BLaER1 (cell line): ENCODE results near the gene PKD2.

Source experiments
- H3K27ac ChIP-seq: shearing (Covaris generic); formaldehyde crosslinking; 2 replicates; pipeline ENCODE4 v1.8.1; 2022
- H3K27me3 ChIP-seq: shearing (Covaris generic); formaldehyde crosslinking; 2 replicates; pipeline ENCODE4 v1.8.1; 2022
- H3K36me3 ChIP-seq: shearing (Covaris generic); formaldehyde crosslinking; 2 replicates; pipeline ENCODE4 v1.8.1; 2022
- H3K4me1 ChIP-seq: shearing (Covaris generic); formaldehyde crosslinking; 2 replicates; pipeline ENCODE4 v1.8.1; 2022
- H3K4me2 ChIP-seq: shearing (Covaris generic); formaldehyde crosslinking; 2 replicates; pipeline ENCODE4 v1.8.1; 2022
- H3K4me3 ChIP-seq: shearing (Covaris generic); formaldehyde crosslinking; 2 replicates; pipeline ENCODE4 v1.8.1; 2022
- H3K9ac ChIP-seq: shearing (Covaris generic); formaldehyde crosslinking; 2 replicates; pipeline ENCODE4 v1.8.1; 2022
- H3K9me3 ChIP-seq: shearing (Covaris generic); formaldehyde crosslinking; 2 replicates; pipeline ENCODE4 v1.8.1; 2022
- H4K20me1 ChIP-seq: shearing (Covaris generic); formaldehyde crosslinking; 2 replicates; pipeline ENCODE4 v1.8.1; 2022
- Cebpa-rat ChIP-seq: shearing (Covaris generic); IDR thresholded peaks from 2 replicates; pipeline ENCODE4 v1.8.1; 2022

PKD2 gene

GRCh38 chr4:88030565-88031310, 23.3 kb downstream of the PKD2 start:
- Histone ChIP-seq H4K20me1 (peaks cover 8% of the 10 kb centered on the region; the same call in 1 of the 2 replicates), H3K9ac (0 out of 2 replicates have a peak overlapping the region, but pooled peaks have one; percentile 11), H3K4me2 (peak overlapping the region; percentile 34), H3K27me3 (no peaks in the 10 kb centered on the region), H3K4me3 (no peak overlapping the region), H3K9me3 (peaks cover 14% of the 10 kb centered on the region), H3K36me3 (peaks cover 77% of the 10 kb centered on the region), H3K4me1 (peaks cover 45% of the 10 kb centered on the region), H3K27ac (peak overlapping the region; percentile 24; the same call in 1 of the 2 replicates)
- TF ChIP-seq Cebpa-rat: no peak

- Histone ChIP-seq H4K20me1 (peaks cover 8% of the 10 kb centered on the region; the same call in 1 of the 2 replicates), H3K27ac (no peak overlapping the region), H3K36me3 (peaks cover 83% of the 10 kb centered on the region), H3K4me2 (no peak overlapping the region), H3K9ac (no peak overlapping the region), H3K9me3 (no peaks in the 10 kb centered on the region), H3K4me1 (peaks cover 27% of the 10 kb centered on the region), H3K4me3 (no peak overlapping the region), H3K27me3 (no peaks in the 10 kb centered on the region)
- TF ChIP-seq Cebpa-rat: no peak
Observed at GRCh38 chr4:88033309-88033708, 25.9 kb downstream of the PKD2 start.

- Histone ChIP-seq H3K4me3 (no peak overlapping the region), H3K9me3 (no peaks in the 10 kb centered on the region), H3K4me1 (peaks cover 7% of the 10 kb centered on the region), H3K36me3 (peaks cover 87% of the 10 kb centered on the region), H3K27ac (no peak overlapping the region), H4K20me1 (peaks cover 8% of the 10 kb centered on the region; the same call in 1 of the 2 replicates), H3K27me3 (no peaks in the 10 kb centered on the region), H3K9ac (no peak overlapping the region), H3K4me2 (no peak overlapping the region)
- TF ChIP-seq Cebpa-rat: no peak
Observed at GRCh38 chr4:88035292-88035691, 27.9 kb downstream of the PKD2 start.

- no peak for TF ChIP-seq Cebpa-rat
- Histone ChIP-seq H3K27ac (no peak overlapping the region), H3K27me3 (no peaks in the 10 kb centered on the region), H3K4me1 (no peaks in the 10 kb centered on the region), H4K20me1 (peaks cover 8% of the 10 kb centered on the region; the same call in 1 of the 2 replicates), H3K4me2 (no peak overlapping the region), H3K9me3 (no peaks in the 10 kb centered on the region), H3K9ac (no peak overlapping the region), H3K4me3 (no peak overlapping the region), H3K36me3 (peaks cover 97% of the 10 kb centered on the region)
Observed at GRCh38 chr4:88037447-88037846, 30.0 kb downstream of the PKD2 start.

GRCh38 chr4:88037936-88038335, 30.5 kb downstream of the PKD2 start:
- Histone ChIP-seq H4K20me1 (peaks cover 8% of the 10 kb centered on the region; the same call in 1 of the 2 replicates), H3K36me3 (peaks cover 97% of the 10 kb centered on the region), H3K4me1 (no peaks in the 10 kb centered on the region), H3K4me2 (no peak overlapping the region), H3K4me3 (no peak overlapping the region), H3K27ac (no peak overlapping the region), H3K9me3 (no peaks in the 10 kb centered on the region), H3K27me3 (no peaks in the 10 kb centered on the region), H3K9ac (no peak overlapping the region)
- TF ChIP-seq Cebpa-rat: no peak

- H3K4me2 ChIP-seq: no peak overlapping the region
- no peak overlapping the region for H3K4me3 ChIP-seq
- H3K9me3 ChIP-seq: no peaks in the 10 kb centered on the region
- H3K4me1 ChIP-seq: no peaks in the 10 kb centered on the region
- H3K9ac ChIP-seq: no peak overlapping the region
- H3K27me3 ChIP-seq: no peaks in the 10 kb centered on the region
- no peak for TF ChIP-seq Cebpa-rat
- H3K36me3 ChIP-seq: peaks cover 99% of the 10 kb centered on the region
- no peaks in the 10 kb centered on the region for H4K20me1 ChIP-seq
- H3K27ac ChIP-seq: no peak overlapping the region
Observed at GRCh38 chr4:88040707-88041106, 33.3 kb downstream of the PKD2 start.

- TF ChIP-seq Cebpa-rat: no peak
- Histone ChIP-seq H3K4me2 (no peak overlapping the region), H3K27ac (no peak overlapping the region), H4K20me1 (no peaks in the 10 kb centered on the region), H3K4me1 (no peaks in the 10 kb centered on the region), H3K36me3 (peaks cover 99% of the 10 kb centered on the region), H3K9me3 (no peaks in the 10 kb centered on the region), H3K27me3 (no peaks in the 10 kb centered on the region), H3K4me3 (no peak overlapping the region), H3K9ac (no peak overlapping the region)
Observed at GRCh38 chr4:88041626-88042025, 34.2 kb downstream of the PKD2 start.

GRCh38 chr4:88043001-88043400, 35.6 kb downstream of the PKD2 start:
- no peak overlapping the region for H3K27ac ChIP-seq
- no peaks in the 10 kb centered on the region for H4K20me1 ChIP-seq
- no peak overlapping the region for H3K4me2 ChIP-seq
- 0 out of 2 replicates have a peak, but pooled peaks cover 5% of the 10 kb centered on the region for H3K4me1 ChIP-seq
- TF ChIP-seq Cebpa-rat: no peak
- H3K36me3 ChIP-seq: peaks cover 99% of the 10 kb centered on the region
- no peak overlapping the region for H3K9ac ChIP-seq
- H3K9me3 ChIP-seq: no peaks in the 10 kb centered on the region
- H3K27me3 ChIP-seq: no peaks in the 10 kb centered on the region
- H3K4me3 ChIP-seq: no peak overlapping the region

GRCh38 chr4:88043586-88044340, 36.3 kb downstream of the PKD2 start:
- Histone ChIP-seq H3K9ac (no peak overlapping the region), H3K27ac (no peak overlapping the region), H3K4me3 (no peak overlapping the region), H3K4me2 (no peak overlapping the region), H3K36me3 (peaks cover 99% of the 10 kb centered on the region), H3K27me3 (no peaks in the 10 kb centered on the region), H3K4me1 (0 out of 2 replicates have a peak, but pooled peaks cover 5% of the 10 kb centered on the region), H3K9me3 (no peaks in the 10 kb centered on the region), H4K20me1 (no peaks in the 10 kb centered on the region)
- TF ChIP-seq Cebpa-rat: no peak

GRCh38 chr4:88045021-88045420, 37.6 kb downstream of the PKD2 start:
- H3K9ac ChIP-seq: no peak overlapping the region
- H3K4me1 ChIP-seq: 0 out of 2 replicates have a peak, but pooled peaks cover 5% of the 10 kb centered on the region
- no peak for TF ChIP-seq Cebpa-rat
- no peaks in the 10 kb centered on the region for H4K20me1 ChIP-seq
- peaks cover 98% of the 10 kb centered on the region for H3K36me3 ChIP-seq
- no peaks in the 10 kb centered on the region for H3K27me3 ChIP-seq
- no peak overlapping the region for H3K4me3 ChIP-seq
- H3K4me2 ChIP-seq: no peak overlapping the region
- H3K9me3 ChIP-seq: no peaks in the 10 kb centered on the region
- H3K27ac ChIP-seq: no peak overlapping the region
